HG03571 (cell line): ENCODE data around the gene CCSAP.
A peak's percentile ranks its signal among the peaks of the same experiment; 100 is the strongest.
"Not testable (repeated sequence)": the region's sequence is repeated elsewhere in the genome, so short reads cannot be mapped to it uniquely, and the experiment has no call there.

Experiments used
- ATAC-seq: cut with Tn5 transposase; IDR thresholded peaks from one replicate; pipeline ENCODE4 v1.9.1; 2021; ENCODE audit not compliant: unreplicated experiment

Gene CCSAP

GRCh38 chr1:229365569-229365968 lies 22.7 kb upstream of the CCSAP start:
- no peak for ATAC-seq

DNA sequence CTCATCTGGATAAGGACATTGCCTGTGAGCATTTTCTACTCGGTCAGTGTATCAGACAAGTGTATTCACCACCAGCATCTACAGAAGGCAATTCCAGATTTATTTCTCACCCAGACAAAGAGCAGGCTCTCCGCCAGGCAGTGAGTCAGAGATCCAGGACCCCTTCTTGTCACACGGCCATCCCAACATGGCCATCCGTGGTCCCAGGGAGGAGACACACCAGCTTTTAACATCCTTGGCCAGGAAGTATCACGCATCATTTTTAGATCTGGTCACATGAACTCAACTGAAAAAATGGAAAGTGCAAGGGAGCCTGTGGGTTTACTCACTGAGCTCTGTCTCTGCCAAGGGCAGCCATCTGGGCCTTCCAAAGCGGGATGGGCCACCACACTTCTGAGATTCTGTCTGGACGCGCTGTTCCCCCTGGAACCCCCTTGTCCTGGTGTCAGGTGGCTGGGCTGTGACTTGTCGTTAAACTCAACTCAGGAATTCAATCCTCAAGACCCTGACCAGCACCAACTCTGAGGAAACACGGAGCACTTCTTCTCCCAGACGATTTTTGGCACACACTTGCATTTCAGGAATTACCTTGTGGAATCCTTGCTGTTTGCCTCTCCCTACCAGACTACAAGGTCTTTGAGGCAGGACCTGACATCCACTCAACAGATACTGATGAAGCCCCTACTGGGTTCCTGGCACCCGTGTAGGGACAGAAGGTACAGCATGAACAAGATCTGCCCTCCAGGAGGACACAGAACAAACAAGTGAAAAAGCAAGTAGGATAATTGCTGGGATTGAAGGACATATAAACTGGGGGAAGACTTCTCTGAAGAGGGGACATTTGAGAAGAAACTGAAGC lies 21.6 kb upstream of the CCSAP start:
- no peak for ATAC-seq

- ATAC-seq: no peak
Measured at GRCh38 chr1:229363723-229364122, 20.9 kb upstream of the CCSAP start.

DNA sequence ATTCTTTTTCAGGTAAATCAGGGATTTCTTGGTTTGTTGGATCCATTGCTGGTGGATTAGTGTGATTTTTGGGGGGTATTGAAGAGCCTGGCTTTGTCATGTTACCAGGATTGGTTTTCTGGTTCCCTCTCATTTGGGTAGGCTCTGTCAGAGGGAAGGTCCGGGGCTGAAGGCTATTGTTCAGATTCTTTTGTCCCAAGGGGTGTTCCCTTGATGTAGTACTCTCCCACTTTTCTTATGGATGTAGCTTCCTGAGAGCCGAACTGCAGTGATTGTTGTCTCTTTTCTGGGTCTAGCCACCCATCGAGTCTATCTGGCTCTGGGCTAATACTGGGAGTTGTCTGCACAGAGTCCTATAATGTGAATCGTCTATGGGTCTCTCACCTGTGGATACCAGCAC lies 17.6 kb upstream of the CCSAP start:
- ATAC-seq: no peak

DNA sequence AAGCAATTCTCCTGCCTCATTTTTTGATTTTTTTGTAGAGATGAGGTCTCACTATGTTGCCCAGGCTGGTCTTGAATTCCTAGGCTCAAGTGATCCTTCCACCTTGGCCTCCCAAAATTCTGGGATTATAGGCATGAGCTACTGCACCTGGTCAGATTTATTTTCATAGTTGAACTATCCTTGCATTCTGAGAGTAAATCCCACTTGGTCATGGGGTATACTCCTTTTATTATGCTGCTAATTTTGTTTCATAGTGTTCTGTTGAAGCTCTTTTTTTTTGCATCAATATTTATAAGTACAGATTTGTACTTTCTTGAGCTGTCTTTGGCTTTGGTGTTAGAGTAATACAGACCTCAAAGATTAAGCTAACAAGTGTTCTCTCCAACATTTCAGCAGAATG lies 12.8 kb upstream of the CCSAP start:
- no peak for ATAC-seq

GRCh38 chr1:229354226-229354625 lies 11.4 kb upstream of the CCSAP start:
- no peak for ATAC-seq

GRCh38 chr1:229352975-229353374 lies 10.1 kb upstream of the CCSAP start:
- ATAC-seq: no peak

GRCh38 chr1:229349463-229350385 lies 6.9 kb upstream of the CCSAP start:
- no peak for ATAC-seq

- no peak for ATAC-seq
Measured at GRCh38 chr1:229347528-229347927, 4.7 kb upstream of the CCSAP start.

DNA sequence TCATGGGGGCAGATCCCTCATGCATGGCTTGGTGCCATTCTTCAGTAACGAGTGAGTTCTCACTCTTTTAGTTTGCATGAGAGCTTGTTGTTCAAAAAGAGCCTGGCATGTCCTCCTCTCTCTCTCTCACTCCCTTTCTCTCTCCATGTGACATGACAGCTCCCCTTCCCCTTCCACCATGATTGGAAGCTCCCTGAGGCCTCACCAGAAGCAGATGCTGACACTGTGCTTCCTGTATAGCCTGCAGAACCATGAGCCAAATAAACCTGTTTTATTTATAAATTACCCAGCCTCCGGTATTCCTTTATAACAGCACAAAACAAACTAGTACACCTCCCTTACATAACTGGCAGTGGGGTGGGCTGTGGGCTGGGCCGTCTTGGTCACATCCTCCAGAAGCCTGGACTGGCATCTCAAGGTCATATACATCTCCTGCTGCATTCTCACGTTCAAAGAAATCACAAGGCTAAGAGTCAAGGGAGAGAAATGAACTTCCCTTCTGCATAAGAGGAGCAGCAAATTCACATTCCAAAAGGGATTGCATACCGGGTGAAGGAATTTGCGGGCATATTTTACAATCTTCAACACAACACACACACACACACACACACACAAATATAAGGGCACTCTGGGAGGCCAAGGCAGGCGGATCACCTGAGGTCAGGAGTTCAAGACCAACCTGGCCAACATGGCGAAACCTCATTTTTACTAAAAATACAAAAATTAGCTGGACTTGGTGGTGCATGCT lies 2.3 kb upstream of the CCSAP start:
- no peak for ATAC-seq

- ATAC-seq: no peak
Measured at GRCh38 chr1:229344139-229344538, 1.3 kb upstream of the CCSAP start.

GRCh38 chr1:229341774-229342655 lies 832 bp downstream of the CCSAP start:
- ATAC-seq: peak; percentile 63

DNA sequence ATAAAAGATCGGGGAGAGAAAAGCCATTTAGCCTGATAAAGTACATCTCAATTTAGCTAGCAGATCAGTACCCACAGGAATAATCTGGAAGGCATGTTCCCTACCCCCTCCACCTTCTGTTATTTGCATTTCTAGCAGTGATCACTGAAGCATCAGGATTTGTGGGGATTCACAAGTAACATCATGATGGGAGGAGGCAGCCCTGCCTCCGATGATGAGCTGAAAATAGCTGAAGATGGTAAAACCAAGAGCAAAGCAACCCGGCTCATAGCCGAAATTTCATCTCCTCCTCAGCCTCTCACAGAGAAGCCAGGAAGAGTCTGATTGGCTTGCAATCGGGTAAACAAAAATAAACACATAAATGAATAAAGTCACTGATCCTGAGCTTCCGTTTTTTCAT lies 2.4 kb downstream of the CCSAP start:
- no peak for ATAC-seq

GRCh38 chr1:229339520-229339919 lies 3.3 kb downstream of the CCSAP start:
- ATAC-seq: no peak

DNA sequence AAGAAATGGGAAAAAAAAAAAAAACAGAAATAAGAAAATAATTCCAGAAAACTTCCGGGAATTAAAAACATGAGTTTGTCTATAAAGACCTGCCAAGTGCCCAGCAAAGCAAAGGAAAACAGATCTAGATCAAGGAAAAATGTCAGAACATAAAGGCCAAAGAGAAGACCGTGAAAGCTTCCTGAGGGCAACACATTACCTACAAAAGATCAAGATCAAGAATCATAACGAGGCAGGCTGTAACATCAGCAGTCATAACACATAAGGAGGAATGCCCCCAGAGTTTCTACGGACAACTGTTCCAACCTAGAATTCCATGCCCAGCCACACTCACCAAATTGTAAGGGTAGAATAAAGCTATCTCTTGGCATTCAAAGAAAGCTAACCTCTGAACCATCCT lies 3.8 kb downstream of the CCSAP start:
- no peak for ATAC-seq

GRCh38 chr1:229336345-229336744 lies 6.5 kb downstream of the CCSAP start:
- no peak for ATAC-seq

DNA sequence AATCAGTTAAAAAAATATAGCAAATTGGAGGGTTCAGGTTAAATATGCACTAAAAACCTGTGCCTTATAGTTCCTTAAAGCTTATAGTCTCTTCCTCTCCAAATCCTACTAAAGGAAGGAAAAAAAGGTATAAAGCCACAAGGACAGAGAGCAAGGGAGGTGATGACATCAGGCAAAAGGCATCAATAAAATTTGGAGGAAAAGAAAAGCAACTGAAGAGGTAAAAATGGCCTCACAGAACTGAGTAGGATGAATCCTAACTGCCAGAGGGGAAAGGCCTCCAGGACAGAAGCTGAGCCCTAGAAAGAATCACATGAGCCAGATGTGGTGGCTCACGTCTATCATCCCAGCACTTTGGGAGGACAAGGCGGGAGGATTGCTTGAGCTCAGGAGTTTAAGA lies 8.1 kb downstream of the CCSAP start:
- no peak for ATAC-seq

DNA sequence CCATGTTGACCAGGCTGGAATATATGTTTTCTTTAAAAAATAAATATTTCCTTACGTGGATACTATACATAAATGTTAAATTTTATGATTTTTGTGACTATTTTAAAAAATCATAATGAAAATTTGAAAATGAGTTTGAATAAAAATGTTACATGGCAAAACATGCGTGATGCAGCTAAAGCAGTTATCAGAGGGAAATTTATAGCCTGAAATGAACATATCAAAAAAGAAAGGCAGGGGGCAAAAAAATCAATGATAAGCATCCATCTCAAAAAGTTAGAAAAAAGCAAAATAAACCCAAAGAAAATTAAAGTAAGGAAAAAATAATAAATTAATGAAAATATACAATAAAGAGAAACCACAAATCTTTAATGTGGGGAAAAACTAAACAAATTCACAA lies 8.6 kb downstream of the CCSAP start:
- ATAC-seq: no peak

GRCh38 chr1:229328598-229329362 lies 14.1 kb downstream of the CCSAP start:
- no peak for ATAC-seq

DNA sequence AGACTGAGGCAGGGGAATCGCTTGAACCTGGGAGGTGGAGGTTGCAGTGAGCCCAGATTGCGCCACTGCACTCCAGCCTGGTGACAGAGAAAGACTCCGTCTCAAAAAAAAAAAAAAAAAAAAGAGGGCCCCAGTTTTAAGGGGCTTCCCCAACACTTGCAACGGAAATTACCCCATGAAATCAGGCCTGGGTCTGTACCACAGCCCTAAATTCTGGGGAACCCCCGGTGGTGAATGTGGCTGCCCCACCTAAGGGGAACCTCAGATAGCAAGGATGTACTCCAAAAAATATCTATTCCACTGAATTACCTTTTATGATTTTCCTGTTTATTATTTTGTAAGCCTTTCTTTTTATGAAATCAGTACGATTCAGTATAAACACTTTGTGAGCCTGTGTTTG lies 15.1 kb downstream of the CCSAP start:
- not testable (repeated sequence) for ATAC-seq
